ENCODE data around the gene ADCY10. TPM values are rescaled to one million over a fixed set of nuclear protein-coding genes. Genes with fewer than 3 reads are reported as not detected.

Gene ADCY10
- total RNA-seq, 1 donor from 2014 or later = 0.97 TPM

GRCh38 chr1:167766538-167766937 is 147.4 kb downstream of the ADCY10 start:
- no peak for DNase-seq (ENCODE audit: low spot score)
- intact Hi-C loops (cut with DNase I) = no loop called here

DNA sequence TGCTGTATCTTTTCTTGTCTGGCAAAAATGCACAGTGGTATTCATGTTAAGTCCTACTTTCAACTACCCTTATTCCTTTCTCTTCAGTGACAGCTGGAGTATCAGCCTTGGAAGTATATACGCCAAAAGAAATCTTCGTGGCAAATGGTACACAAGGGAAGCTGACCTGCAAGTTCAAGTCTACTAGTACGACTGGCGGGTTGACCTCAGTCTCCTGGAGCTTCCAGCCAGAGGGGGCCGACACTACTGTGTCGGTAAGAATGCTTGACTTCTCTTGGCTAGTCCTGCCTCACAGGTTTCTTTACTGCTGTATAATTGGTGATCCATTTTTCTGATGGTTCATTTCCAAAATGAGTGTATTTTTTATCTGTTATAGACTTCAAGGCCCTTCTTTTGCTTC is 148.4 kb downstream of the ADCY10 start:
- intact Hi-C loops (cut with DNase I) = no loop called here
- DNase-seq (ENCODE audit: low spot score) = no peak

DNA sequence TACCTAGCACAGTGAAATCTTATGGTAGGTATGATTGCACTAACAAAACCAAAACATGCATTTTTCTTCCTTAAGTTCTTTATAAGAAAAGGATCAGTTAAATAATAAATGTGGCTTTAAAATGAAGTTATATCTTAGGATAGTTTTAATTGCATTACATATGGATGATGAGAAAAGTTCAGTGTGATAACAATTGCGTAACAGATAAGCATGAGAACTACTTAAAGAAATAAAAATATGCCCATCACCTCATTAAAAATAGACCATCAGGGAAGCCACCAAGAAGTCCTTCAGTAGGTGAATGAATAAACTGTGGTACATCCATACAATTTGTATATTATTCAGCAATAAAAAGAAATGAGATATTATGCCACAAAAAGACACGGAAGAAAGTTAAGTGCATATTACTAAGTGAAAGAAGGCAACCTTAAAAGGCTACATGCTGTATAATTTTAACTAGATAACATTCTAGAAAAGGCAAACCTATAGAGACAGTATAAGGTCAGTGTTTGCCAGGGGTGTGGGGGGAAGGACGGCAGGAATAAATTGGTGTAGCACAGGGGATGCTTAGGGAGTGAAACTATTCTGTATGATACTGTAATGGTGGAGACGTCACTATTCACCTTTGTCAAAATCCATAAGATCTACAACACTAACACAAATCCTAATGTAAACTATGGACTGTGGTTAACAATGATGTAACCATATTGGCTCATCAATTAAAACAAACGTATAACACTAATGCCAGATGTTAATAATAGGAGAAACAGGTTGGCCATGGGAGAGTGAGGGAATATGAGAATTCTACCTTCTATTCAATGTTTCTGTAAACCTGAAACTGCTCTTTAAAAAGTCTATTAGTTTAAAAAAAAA is 149.2 kb downstream of the ADCY10 start:
- no peak for DNase-seq (ENCODE audit: low spot score)
- intact Hi-C loops (cut with DNase I) = no loop called here

DNA sequence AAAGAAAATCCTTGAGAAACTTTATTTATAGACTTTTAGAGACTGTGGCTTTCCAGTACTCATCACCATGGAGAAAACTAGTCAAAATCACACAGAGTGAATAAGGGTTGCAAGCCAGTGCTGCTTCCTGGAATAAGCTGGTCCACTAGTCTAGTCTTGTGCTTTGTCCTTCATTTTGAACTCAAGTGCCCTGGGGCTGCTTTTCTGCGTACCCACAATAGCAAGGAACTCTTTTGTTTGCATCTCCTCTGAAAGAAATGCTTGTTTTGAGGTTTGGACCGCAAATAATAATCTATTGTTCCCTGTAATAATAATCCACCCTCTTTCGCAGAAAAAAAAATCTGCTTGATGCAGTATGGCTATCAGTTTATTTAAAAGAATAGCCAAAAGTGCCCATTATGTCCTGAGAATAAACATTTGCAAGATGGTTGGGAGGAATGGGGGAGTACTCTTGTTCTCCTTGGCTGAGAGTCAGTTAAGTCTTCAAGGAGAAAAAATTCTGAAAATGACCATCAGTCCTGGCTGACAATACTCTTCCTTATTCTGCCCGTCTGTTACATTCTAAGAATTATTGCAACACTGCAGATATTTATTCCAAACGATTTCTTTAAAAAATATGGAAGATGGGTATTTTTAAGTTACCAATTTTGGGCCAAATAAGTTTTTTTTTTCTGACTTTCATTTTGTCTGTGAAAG is 150.3 kb downstream of the ADCY10 start:
- no peak for DNase-seq (ENCODE audit: low spot score)
- intact Hi-C loops (cut with DNase I) = no loop called here

DNA sequence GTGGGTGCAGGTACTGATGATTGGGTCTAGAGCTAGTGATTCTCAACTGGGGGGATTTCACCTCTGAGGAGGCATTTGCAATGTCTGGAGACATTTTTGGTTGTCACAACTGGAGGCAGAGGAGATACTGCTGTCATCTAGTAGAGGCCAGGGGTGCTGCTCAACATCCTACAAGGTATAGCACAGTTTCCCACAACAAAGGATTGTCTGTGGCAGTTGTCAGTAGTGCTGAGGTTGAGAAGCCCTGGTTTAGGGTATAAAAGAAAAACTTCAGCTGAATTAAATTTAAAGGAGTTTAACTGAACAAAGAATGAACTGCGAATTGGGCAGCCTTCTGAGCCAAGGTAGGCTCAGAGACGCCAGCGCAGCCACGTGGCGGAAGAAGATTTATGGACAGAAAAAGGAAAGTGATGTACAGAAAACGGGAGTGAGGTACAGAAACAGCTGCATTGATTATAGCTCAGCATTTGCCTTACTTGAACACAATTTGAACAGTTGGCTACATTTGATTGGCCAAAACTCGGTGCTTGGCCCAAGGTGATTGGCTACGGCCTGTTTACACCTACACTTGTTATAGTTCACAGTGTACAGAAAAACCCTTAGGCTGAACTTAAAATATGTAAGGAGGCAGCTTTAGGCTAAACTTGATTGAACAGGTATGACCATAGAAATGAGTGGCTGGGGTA is 151.7 kb downstream of the ADCY10 start:
- no peak for DNase-seq (ENCODE audit: low spot score)
- intact Hi-C loops (cut with DNase I) = no loop called here

DNA sequence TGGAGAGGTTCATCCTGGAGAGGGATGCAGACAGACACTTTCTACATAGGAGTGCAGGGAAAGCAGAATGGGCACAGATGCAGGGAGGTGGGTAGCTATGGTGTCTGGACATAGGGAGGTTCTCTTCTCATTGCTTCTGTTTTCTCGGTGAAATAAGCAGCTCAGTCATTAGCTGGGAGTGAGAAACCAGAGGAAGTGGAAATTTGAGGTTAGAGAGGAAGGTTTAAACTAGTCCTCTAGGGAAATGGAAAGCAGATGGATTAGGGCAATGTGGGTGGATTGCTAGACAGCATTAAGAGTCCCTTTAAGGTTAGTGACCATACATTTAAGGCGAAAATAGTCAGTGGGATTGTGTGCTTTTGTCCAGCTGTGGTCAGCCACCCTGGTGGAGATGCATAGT is 152.5 kb downstream of the ADCY10 start:
- intact Hi-C loops (cut with DNase I) = no loop called here
- no peak for DNase-seq (ENCODE audit: low spot score)

Other genes starting within 250 kb of the ADCY10 start
- 35.7 TPM for gene MPZL1, start 192.2 kb downstream of the ADCY10 start, total RNA-seq
- 167 TPM for gene DCAF6, start 22.5 kb upstream of the ADCY10 start, total RNA-seq
- 211 TPM for gene MPC2, start 22.9 kb upstream of the ADCY10 start, total RNA-seq
- gene GPR161, start 222.8 kb upstream of the ADCY10 start, total RNA-seq = 3.0 TPM

Measured in cardiac septum (tissue), 1 donor.